NCI-H69 (cell line): ENCODE results near the gene EEF2K.

ENCODE experiments used
- DNase-seq: peaks from one replicate; lab custom pipeline; 2025; lab: John Stamatoyannopoulos, UW

Gene EEF2K

GRCh38 chr16:22336581-22336980 lies 130.5 kb downstream of the EEF2K start:
- no peak for DNase-seq

- DNase-seq: no peak
These were observed 131.0 kb downstream of the EEF2K start for GRCh38 chr16:22337045-22337444.

- no peak for DNase-seq
These were observed 132.0 kb downstream of the EEF2K start for GRCh38 chr16:22337849-22338635.
